ENCODE data around the gene ARL8B. TPM values are rescaled to one million over a fixed set of nuclear protein-coding genes. Genes with fewer than 3 reads are reported as not detected.
A peak's percentile ranks its signal among the peaks of the same experiment; 100 is the strongest.

ARL8B gene
- total and polyA plus RNA-seq, 2 experiments from 2014 or later: 26.4 to 41.1 TPM

- H3K4me3 ChIP-seq: no peak overlapping the region
- peaks cover 4% of the 10 kb centered on the region for H3K4me1 ChIP-seq (ENCODE audit: low read depth)
- no peaks in the 10 kb centered on the region for H3K9me3 ChIP-seq (ENCODE audit: low read depth)
- H3K36me3 ChIP-seq: no peaks in the 10 kb centered on the region
- TF ChIP-seq, protein P1, sequence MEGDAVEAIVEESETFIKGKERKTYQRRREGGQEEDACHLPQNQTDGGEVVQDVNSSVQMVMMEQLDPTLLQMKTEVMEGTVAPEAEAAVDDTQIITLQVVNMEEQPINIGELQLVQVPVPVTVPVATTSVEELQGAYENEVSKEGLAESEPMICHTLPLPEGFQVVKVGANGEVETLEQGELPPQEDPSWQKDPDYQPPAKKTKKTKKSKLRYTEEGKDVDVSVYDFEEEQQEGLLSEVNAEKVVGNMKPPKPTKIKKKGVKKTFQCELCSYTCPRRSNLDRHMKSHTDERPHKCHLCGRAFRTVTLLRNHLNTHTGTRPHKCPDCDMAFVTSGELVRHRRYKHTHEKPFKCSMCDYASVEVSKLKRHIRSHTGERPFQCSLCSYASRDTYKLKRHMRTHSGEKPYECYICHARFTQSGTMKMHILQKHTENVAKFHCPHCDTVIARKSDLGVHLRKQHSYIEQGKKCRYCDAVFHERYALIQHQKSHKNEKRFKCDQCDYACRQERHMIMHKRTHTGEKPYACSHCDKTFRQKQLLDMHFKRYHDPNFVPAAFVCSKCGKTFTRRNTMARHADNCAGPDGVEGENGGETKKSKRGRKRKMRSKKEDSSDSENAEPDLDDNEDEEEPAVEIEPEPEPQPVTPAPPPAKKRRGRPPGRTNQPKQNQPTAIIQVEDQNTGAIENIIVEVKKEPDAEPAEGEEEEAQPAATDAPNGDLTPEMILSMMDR (IDR thresholded peaks at IDR 0.05; ENCODE audit: low read depth, low read length): no peak
- peak in 1 of 2 donors; percentile 75 for DNase-seq (ENCODE audit: low read depth in 1 of 2, low spot score in 1 of 2)
- H3K27ac ChIP-seq: no peak overlapping the region
- H3K27me3 ChIP-seq: no peaks in the 10 kb centered on the region
Measured at GRCh38 chr3:5126586-5126985, 4.5 kb downstream of the ARL8B start.

DNA sequence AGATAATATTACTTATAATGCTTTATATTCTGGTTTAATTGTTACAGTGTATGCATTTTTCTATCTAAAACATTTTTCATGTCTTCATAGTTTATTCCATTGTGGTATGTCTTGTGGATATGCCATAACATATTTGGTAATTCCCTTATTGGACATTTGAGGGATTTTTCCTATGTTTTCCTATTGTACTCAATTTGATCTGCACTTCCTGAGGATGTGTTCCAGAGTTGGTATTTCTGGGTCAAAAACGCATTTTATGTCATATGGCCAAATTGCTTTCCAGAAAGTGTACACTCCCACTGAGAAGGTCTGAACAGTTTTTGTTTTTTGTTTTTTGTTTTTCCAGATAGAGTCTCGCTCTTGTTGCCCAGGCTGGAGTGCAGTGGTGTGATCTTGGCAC lies 6.8 kb downstream of the ARL8B start:
- Histone ChIP-seq H3K27me3 (no peaks in the 10 kb centered on the region), H3K36me3 (no peaks in the 10 kb centered on the region), H3K9me3 (ENCODE audit: low read depth) (no peaks in the 10 kb centered on the region), H3K4me1 (ENCODE audit: low read depth) (no peaks in the 10 kb centered on the region), H3K4me3 (no peak overlapping the region), H3K27ac (no peak overlapping the region)
- TF ChIP-seq, protein P1 (IDR thresholded peaks at IDR 0.05; ENCODE audit: low read depth, low read length): no peak
- DNase-seq (ENCODE audit: low read depth in 1 of 2, low spot score in 1 of 2): no peak

DNA sequence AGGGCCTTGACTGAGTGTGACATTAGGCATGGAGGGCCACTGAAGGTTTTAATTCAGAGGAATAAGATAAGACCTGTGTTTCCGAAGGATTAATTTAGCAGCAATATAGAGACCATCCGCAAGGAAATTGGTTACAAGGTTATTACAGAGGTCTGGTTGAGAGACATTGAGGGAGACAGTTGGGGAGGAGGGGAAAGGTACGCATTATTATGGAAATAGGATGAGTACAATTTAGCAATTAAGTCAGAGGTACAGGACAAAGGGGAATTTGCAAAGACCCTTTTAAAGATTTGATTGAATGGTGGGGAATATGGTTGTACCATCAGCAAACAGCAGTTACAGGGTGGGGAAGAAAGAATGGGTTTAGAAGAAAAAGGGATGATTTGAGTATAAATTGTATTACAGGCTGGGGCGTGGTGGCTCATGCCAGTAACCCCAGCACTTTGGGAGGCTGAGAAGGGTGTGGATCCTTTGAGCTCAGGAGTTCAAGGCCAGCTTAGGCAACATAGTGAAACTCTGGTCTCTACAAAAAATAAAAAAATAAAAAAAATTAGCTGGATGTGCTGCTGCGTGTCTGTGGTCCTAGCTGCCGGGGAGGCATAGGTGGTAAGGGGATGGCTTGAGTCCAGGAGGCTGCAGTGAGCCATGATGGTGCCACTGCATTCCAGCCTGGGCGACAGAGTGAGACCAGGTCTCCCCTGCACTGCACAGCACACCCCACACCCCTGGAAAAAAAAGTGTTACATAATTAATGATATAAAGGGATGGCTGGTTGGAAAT lies 11.3 kb downstream of the ARL8B start:
- Histone ChIP-seq H3K4me3 (no peak overlapping the region), H3K4me1 (ENCODE audit: low read depth) (peaks cover 3% of the 10 kb centered on the region), H3K27me3 (no peaks in the 10 kb centered on the region), H3K27ac (no peak overlapping the region), H3K9me3 (ENCODE audit: low read depth) (no peaks in the 10 kb centered on the region), H3K36me3 (no peaks in the 10 kb centered on the region)
- no peak for DNase-seq (ENCODE audit: low read depth in 1 of 2, low spot score in 1 of 2)
- TF ChIP-seq, protein P1 (IDR thresholded peaks at IDR 0.05; ENCODE audit: low read depth, low read length): no peak

GRCh38 chr3:5134019-5134391 lies 11.9 kb downstream of the ARL8B start:
- Histone ChIP-seq H3K27ac (no peak overlapping the region), H3K4me3 (no peak overlapping the region), H3K4me1 (ENCODE audit: low read depth) (peaks cover 9% of the 10 kb centered on the region), H3K27me3 (no peaks in the 10 kb centered on the region), H3K9me3 (ENCODE audit: low read depth) (no peaks in the 10 kb centered on the region), H3K36me3 (no peaks in the 10 kb centered on the region)
- no peak for DNase-seq (ENCODE audit: low read depth in 1 of 2, low spot score in 1 of 2)
- TF ChIP-seq, protein P1 (IDR thresholded peaks at IDR 0.05; ENCODE audit: low read depth, low read length): no peak

- H3K36me3 ChIP-seq: no peaks in the 10 kb centered on the region
- TF ChIP-seq, protein P1 (IDR thresholded peaks at IDR 0.05; ENCODE audit: low read depth, low read length): no peak
- no peak overlapping the region for H3K27ac ChIP-seq
- DNase-seq (ENCODE audit: low read depth in 1 of 2, low spot score in 1 of 2): no peak
- no peaks in the 10 kb centered on the region for H3K27me3 ChIP-seq
- H3K4me3 ChIP-seq: no peak overlapping the region
- peaks cover 9% of the 10 kb centered on the region for H3K4me1 ChIP-seq (ENCODE audit: low read depth)
- no peaks in the 10 kb centered on the region for H3K9me3 ChIP-seq (ENCODE audit: low read depth)
Measured at GRCh38 chr3:5134499-5134898, 12.4 kb downstream of the ARL8B start.

Measured in cardiac muscle cell (in vitro differentiated cells and primary cell).